Activated B cell treated with CpG ODN at 0.5 μM for 24 hours (primary cell): ENCODE data around the gene HSD17B2. TPM values are rescaled to one million over a fixed set of nuclear protein-coding genes. Genes with fewer than 3 reads are reported as not detected.

Experiments
- ATAC-seq: fragments of 200-7000 bp; cut with Tn5 transposase; one replicate; pipeline ENCODE4 v1.10.0; 2021; ENCODE audit warnings: low read depth, mild to moderate bottlenecking, moderate library complexity
- CTCF ChIA-PET: fragments of 350-600 bp; sonication (Branson Sonifier 250); formaldehyde crosslinking; loops from one replicate; lab custom pipeline; 2021; ENCODE audit warnings: antibody characterized with exemption; lab: Charles Lee
- POLR2A ChIA-PET: fragments of 350-600 bp; sonication (Branson Sonifier 250); formaldehyde crosslinking; loops from one replicate; lab custom pipeline; 2021; ENCODE audit warnings: antibody characterized with exemption; lab: Charles Lee
- DNase-seq: peaks from one replicate; pipeline ENCODE4 v3.0.0; 2022
- H3K27ac Mint-ChIP-seq: one replicate; pipeline ENCODE4 v1.8.0; 2020; ENCODE audit warnings: mixed read lengths
- H3K27me3 Mint-ChIP-seq: one replicate; pipeline ENCODE4 v1.8.0; 2021; ENCODE audit warnings: mixed read lengths
- H3K36me3 Mint-ChIP-seq: one replicate; pipeline ENCODE4 v1.8.0; 2021; ENCODE audit warnings: low read depth, mixed read lengths
- H3K4me1 Mint-ChIP-seq: one replicate; pipeline ENCODE4 v1.8.0; 2021; ENCODE audit warnings: mixed read lengths
- H3K4me3 Mint-ChIP-seq: one replicate; pipeline ENCODE4 v1.8.0; 2020; ENCODE audit warnings: mild to moderate bottlenecking, mixed read lengths
- H3K9me3 Mint-ChIP-seq: one replicate; pipeline ENCODE4 v1.8.0; 2020; ENCODE audit warnings: mixed read lengths
- CTCF ChIP-seq: fragments of 200-600 bp; IDR thresholded peaks from one replicate; pipeline ENCODE4 v1.8.0; 2022; ENCODE audit warnings: antibody characterized with exemption, mild to moderate bottlenecking
- intact Hi-C: fragments of 100-400 bp; cut with micrococcal nuclease; formaldehyde crosslinking; loops from one replicate; pipeline ENCODE4 v1.15.1; 2024
- total RNA-seq: library from RNA; stranded (reverse); gene quantifications from 2 replicates; pipeline ENCODE4 v1.2.3, GENCODE V29; 2022

HSD17B2 gene
- total RNA-seq, 1 donor from 2014 or later, result not detected

DNA sequence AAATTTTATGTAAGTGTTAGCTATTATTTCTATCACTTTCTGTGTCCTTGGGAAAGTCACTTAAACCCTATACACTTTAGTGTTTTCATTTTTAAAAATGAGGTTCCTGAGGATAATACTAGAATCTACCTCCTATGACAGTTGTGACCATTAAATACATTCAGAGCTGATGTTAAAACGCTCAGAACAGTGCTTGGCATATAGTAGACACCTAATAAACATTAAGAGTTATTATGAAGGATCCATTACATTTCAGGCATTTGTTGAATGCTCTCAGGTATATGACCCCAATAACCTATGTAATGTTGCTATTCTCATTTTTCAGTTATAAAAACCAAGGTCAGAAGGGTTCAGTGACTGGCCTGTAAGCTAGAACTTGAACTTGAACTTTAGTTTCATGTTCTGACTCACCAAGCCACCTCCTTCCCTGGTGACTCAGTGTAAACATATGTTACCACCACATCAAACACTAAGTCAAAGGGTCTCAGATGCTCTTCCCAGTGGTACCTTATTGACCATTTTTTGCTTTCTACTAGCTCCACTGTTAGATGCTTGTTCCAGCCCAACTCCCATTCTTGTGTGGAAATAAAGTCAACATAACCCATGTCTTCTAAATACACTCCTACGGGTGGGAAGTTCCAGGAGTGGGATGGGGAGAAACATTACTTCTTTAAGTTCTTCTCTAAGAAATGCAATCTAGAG, 47.6 kb downstream of the HSD17B2 start:
- ATAC-seq (no peak), DNase-seq (no peak)
- Mint-ChIP-seq H3K4me1 (no peaks in the 10 kb centered on the region), H3K36me3 (no peaks in the 10 kb centered on the region), H3K4me3 (no peak overlapping the region), H3K9me3 (peaks cover 11% of the 10 kb centered on the region), H3K27ac (no peak overlapping the region), H3K27me3 (peaks cover 20% of the 10 kb centered on the region)
- TF ChIP-seq CTCF, result no peak
- ChIA-PET CTCF (no interaction called here), POLR2A (no interaction called here)
- intact Hi-C loops, result no loop called here

- ATAC-seq (no peak), DNase-seq (no peak)
- ChIA-PET POLR2A (no interaction called here), CTCF (no interaction called here)
- Mint-ChIP-seq H3K36me3 (no peaks in the 10 kb centered on the region), H3K4me3 (no peak overlapping the region), H3K9me3 (peaks cover 2% of the 10 kb centered on the region), H3K27ac (no peak overlapping the region), H3K27me3 (peaks cover 15% of the 10 kb centered on the region), H3K4me1 (no peaks in the 10 kb centered on the region)
- no peak for TF ChIP-seq CTCF
- intact Hi-C loops, result no loop called here
These were observed 48.8 kb downstream of the HSD17B2 start for GRCh38 chr16:82083710-82084353.

- Mint-ChIP-seq H3K4me1 (no peaks in the 10 kb centered on the region), H3K27me3 (peaks cover 15% of the 10 kb centered on the region), H3K9me3 (peaks cover 2% of the 10 kb centered on the region), H3K27ac (no peak overlapping the region), H3K36me3 (no peaks in the 10 kb centered on the region), H3K4me3 (no peak overlapping the region)
- intact Hi-C loops, result no loop called here
- POLR2A ChIA-PET, result no interaction called here
- DNase-seq (no peak), ATAC-seq (no peak)
- TF ChIP-seq CTCF, result no peak
- CTCF ChIA-PET, result no interaction called here
These were observed 50.1 kb downstream of the HSD17B2 start for GRCh38 chr16:82085011-82085779.

- intact Hi-C loops, result no loop called here
- ChIA-PET POLR2A (no interaction called here), CTCF (no interaction called here)
- TF ChIP-seq CTCF, result no peak
- Mint-ChIP-seq H3K36me3 (no peaks in the 10 kb centered on the region), H3K27ac (no peak overlapping the region), H3K4me1 (no peaks in the 10 kb centered on the region), H3K4me3 (no peak overlapping the region), H3K9me3 (peaks cover 2% of the 10 kb centered on the region), H3K27me3 (peaks cover 8% of the 10 kb centered on the region)
- DNase-seq, result no peak
- no peak for ATAC-seq
These were observed 53.4 kb downstream of the HSD17B2 start for GRCh38 chr16:82088483-82088882.

GRCh38 chr16:82091241-82091640, 56.2 kb downstream of the HSD17B2 start:
- no peak for TF ChIP-seq CTCF
- CTCF ChIA-PET, result no interaction called here
- no peak overlapping the region for H3K27ac Mint-ChIP-seq
- intact Hi-C loops, result no loop called here
- H3K27me3 Mint-ChIP-seq, result peaks cover 15% of the 10 kb centered on the region
- H3K4me3 Mint-ChIP-seq, result no peak overlapping the region
- H3K36me3 Mint-ChIP-seq, result no peaks in the 10 kb centered on the region
- peaks cover 2% of the 10 kb centered on the region for H3K9me3 Mint-ChIP-seq
- ATAC-seq (no peak), DNase-seq (no peak)
- no peaks in the 10 kb centered on the region for H3K4me1 Mint-ChIP-seq
- POLR2A ChIA-PET, result no interaction called here
